K562 (cell line): ENCODE results near the gene AQP9. TPM values are rescaled to one million over a fixed set of nuclear protein-coding genes. Genes with fewer than 3 reads are reported as not detected.

Experiments used
- CEBPB ChIP-seq: fragments of 450-650 bp; IDR thresholded peaks from 2 replicates; pipeline ENCODE4 v1.6.1; 2016; ENCODE audit warnings: missing genetic modification characterization, missing compliant biosample characterization
- COPS2 ChIP-seq: fragments of 450-650 bp; conservative IDR thresholded peaks from 2 replicates; pipeline ENCODE4 v1.6.1; 2016; ENCODE audit warnings: mild to moderate bottlenecking, moderate library complexity
- FOXM1 ChIP-seq, 2 experiments: fragments of 450-650 bp in 1 of 2; sonication (generic) in 1 of 2; formaldehyde crosslinking in 1 of 2; IDR thresholded peaks; 2 replicates each; pipeline versions ENCODE4 v1.6.1 to v1.9.0; 2017 to 2022; ENCODE audit warnings: low read depth in 2 of 2, mild to moderate bottlenecking in 2 of 2, missing genetic modification reagents in 1 of 2, moderate library complexity in 1 of 2
- GATAD2B ChIP-seq: fragments of 450-650 bp; IDR thresholded peaks from 2 replicates; pipeline ENCODE4 v1.6.1; 2017; ENCODE audit warnings: mild to moderate bottlenecking, borderline replicate concordance
- HDAC6 ChIP-seq: IDR thresholded peaks from 2 replicates; pipeline ENCODE4 v1.6.1; 2012; ENCODE audit warnings: low read depth, mild to moderate bottlenecking, control low read depth, inconsistent platforms, low read length, moderate library complexity
- HDAC8 ChIP-seq: fragments of 450-650 bp; IDR thresholded peaks from 2 replicates; pipeline ENCODE4 v1.6.1; 2016; ENCODE audit warnings: mild to moderate bottlenecking, missing genetic modification characterization, moderate library complexity, missing compliant biosample characterization
- KDM4B ChIP-seq, 2 experiments: fragments of 450-650 bp in 1 of 2; sonication (generic) in 1 of 2; IDR thresholded peaks; 2 replicates each; pipeline ENCODE4 v1.6.1; 2016 to 2017; ENCODE audit warnings: borderline replicate concordance in 2 of 2, antibody characterized with exemption in 1 of 2, low read depth in 1 of 2, mild to moderate bottlenecking in 1 of 2
- L3MBTL2 ChIP-seq: fragments of 450-650 bp; IDR thresholded peaks from 2 replicates; pipeline ENCODE4 v1.6.1; 2016; ENCODE audit warnings: mild to moderate bottlenecking, moderate library complexity
- NFE2 ChIP-seq: IDR thresholded peaks from 2 replicates; pipeline ENCODE4 v1.6.1; 2014; ENCODE audit warnings: antibody characterized with exemption, low read depth
- NFRKB ChIP-seq: fragments of 450-650 bp; IDR thresholded peaks from 2 replicates; pipeline ENCODE4 v1.6.1; 2016; ENCODE audit warnings: low read depth
- POLR2B ChIP-seq: fragments of 450-650 bp; IDR thresholded peaks from 2 replicates; pipeline ENCODE4 v1.6.1; 2018; ENCODE audit warnings: low read depth; ENCODE audit not compliant: partially characterized antibody
- SMAD3 ChIP-seq: fragments of 450-650 bp; formaldehyde crosslinking; conservative IDR thresholded peaks from 2 replicates; pipeline ENCODE4 v1.4.0; 2020; ENCODE audit warnings: mild to moderate bottlenecking
- SRSF3 ChIP-seq: fragments of 200-400 bp; formaldehyde crosslinking; IDR thresholded peaks from 2 replicates; pipeline ENCODE4 v1.6.1; 2016; ENCODE audit warnings: mild to moderate bottlenecking, low read length, moderate library complexity; ENCODE audit not compliant: insufficient read depth
- STAT5A ChIP-seq: IDR thresholded peaks from 2 replicates; pipeline ENCODE4 v1.6.1; 2012; ENCODE audit warnings: low read length, inconsistent platforms, borderline replicate concordance
- TEAD1 ChIP-seq, 2 experiments: fragments of 450-650 bp in 1 of 2; sonication (generic) in 1 of 2; formaldehyde crosslinking; IDR thresholded peaks; 2 replicates each; pipeline versions ENCODE4 v1.4.0 to v1.8.0; 2020 to 2022; ENCODE audit warnings: mild to moderate bottlenecking in 2 of 2, missing genetic modification reagents in 1 of 2
- ZFPM2 ChIP-seq: fragments of 250-450 bp; sonication (Bioruptor Pico); IDR thresholded peaks from 2 replicates; pipeline ENCODE4 v1.5.1; 2022; ENCODE audit warnings: mild to moderate bottlenecking
- ZNF431 ChIP-seq: sonication (generic); formaldehyde crosslinking; IDR thresholded peaks from 2 replicates; pipeline ENCODE4 v1.8.0; 2022; ENCODE audit warnings: mild to moderate bottlenecking, missing genetic modification reagents
- ZNF766 ChIP-seq: fragments of 200-800 bp; sonication (Bioruptor generic); conservative IDR thresholded peaks from 2 replicates; pipeline ENCODE4 v1.6.1; 2016; ENCODE audit warnings: missing genetic modification characterization, missing compliant biosample characterization
- ZNF785 ChIP-seq: fragments of 250-450 bp; sonication (Bioruptor Pico); IDR thresholded peaks from 2 replicates; pipeline ENCODE4 v1.4.0; 2020; ENCODE audit warnings: mild to moderate bottlenecking
- polyA plus RNA-seq, 8 experiments: library from polyadenylated mRNA; depleted of rRNA in 4 of 8; stranded (reverse) in 5 of 8; unstranded in 3 of 8; fragments of >200 nt; fragmentation: Nextera tagmentation in 2 of 8; fragmentation: Illumina TruSeq in 1 of 8; extraction: Ambion mirVana in 2 of 8; extraction: Trizol in 1 of 8; gene quantifications; 2 replicates each; pipeline versions ENCODE4 v1.2.1 to v1.2.3, GENCODE V29; 2011 to 2014; ENCODE audit warnings: inconsistent platforms in 1 of 8, missing spikeins in 1 of 8
- total RNA-seq, 7 experiments: library from RNA; depleted of rRNA in 6 of 7; stranded (reverse); fragments of >200 nt in 6 of 7; fragmentation: Illumina TruSeq in 2 of 7; extraction: Trizol in 2 of 7; gene quantifications; 2 replicates each; pipeline versions ENCODE4 v1.2.1 to v1.2.3, GENCODE V29; 2011 to 2021; ENCODE audit warnings: low replicate concordance in 1 of 7
- TF ChIP-seq, protein P1 (sequence below): sonication (generic); formaldehyde crosslinking; IDR thresholded peaks from 2 replicates; pipeline ENCODE4 v1.8.1; 2023; ENCODE audit warnings: mild to moderate bottlenecking, missing genetic modification reagents
- TF ChIP-seq, protein P2 (sequence below): fragments of 450-650 bp; IDR thresholded peaks from 2 replicates; pipeline ENCODE4 v1.6.1; 2016; ENCODE audit warnings: mild to moderate bottlenecking
- TF ChIP-seq, protein P3 (sequence below): sonication (generic); formaldehyde crosslinking; IDR thresholded peaks from 2 replicates; pipeline ENCODE4 v1.8.0; 2022; ENCODE audit warnings: mild to moderate bottlenecking, missing genetic modification reagents, borderline replicate concordance

The AQP9 gene
- total and polyA plus RNA-seq, 9 of the 15 experiments (the other 6 are each of a cell fraction or from before 2014, with no cell fraction given): 0.04 to 0.33 (median 0.07) TPM; not detected in 4

- TF ChIP-seq, protein P1, sequence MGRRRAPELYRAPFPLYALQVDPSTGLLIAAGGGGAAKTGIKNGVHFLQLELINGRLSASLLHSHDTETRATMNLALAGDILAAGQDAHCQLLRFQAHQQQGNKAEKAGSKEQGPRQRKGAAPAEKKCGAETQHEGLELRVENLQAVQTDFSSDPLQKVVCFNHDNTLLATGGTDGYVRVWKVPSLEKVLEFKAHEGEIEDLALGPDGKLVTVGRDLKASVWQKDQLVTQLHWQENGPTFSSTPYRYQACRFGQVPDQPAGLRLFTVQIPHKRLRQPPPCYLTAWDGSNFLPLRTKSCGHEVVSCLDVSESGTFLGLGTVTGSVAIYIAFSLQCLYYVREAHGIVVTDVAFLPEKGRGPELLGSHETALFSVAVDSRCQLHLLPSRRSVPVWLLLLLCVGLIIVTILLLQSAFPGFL (CRISPR knock-in tag): no peak
- TF ChIP-seq, protein P2, sequence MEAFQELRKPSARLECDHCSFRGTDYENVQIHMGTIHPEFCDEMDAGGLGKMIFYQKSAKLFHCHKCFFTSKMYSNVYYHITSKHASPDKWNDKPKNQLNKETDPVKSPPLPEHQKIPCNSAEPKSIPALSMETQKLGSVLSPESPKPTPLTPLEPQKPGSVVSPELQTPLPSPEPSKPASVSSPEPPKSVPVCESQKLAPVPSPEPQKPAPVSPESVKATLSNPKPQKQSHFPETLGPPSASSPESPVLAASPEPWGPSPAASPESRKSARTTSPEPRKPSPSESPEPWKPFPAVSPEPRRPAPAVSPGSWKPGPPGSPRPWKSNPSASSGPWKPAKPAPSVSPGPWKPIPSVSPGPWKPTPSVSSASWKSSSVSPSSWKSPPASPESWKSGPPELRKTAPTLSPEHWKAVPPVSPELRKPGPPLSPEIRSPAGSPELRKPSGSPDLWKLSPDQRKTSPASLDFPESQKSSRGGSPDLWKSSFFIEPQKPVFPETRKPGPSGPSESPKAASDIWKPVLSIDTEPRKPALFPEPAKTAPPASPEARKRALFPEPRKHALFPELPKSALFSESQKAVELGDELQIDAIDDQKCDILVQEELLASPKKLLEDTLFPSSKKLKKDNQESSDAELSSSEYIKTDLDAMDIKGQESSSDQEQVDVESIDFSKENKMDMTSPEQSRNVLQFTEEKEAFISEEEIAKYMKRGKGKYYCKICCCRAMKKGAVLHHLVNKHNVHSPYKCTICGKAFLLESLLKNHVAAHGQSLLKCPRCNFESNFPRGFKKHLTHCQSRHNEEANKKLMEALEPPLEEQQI: peak; percentile 34; the same call in 1 of the 2 replicates
- TF ChIP-seq L3MBTL2 (no peak), STAT5A (0 out of 2 replicates have a peak, but pooled peaks have one; percentile 10), HDAC8 (tag) (no peak), ZNF766 (peak; percentile 80), TEAD1 (CRISPR knock-in tag; IDR thresholded peaks at IDR 0.05) (0 out of 4 replicates have a peak, but pooled peaks of 1 of the 2 experiments have one; percentile 40), CEBPB (tag) (peak; percentile 99), KDM4B (IDR thresholded peaks at IDR 0.05; ENCODE audit: borderline replicate concordance in 2 of 2, low read depth in 1 of 2) (no peak), GATAD2B (peak; percentile 81; the same call in 1 of the 2 replicates), COPS2 (no peak), HDAC6 (no peak), ZNF785 (CRISPR knock-in tag) (no peak), ZFPM2 (CRISPR knock-in tag) (0 out of 2 replicates have a peak, but pooled peaks have one; percentile 33), FOXM1 (IDR thresholded peaks at IDR 0.05; ENCODE audit: low read depth) (peak; percentile 52; the same call in 1 of the 2 replicates), FOXM1 (CRISPR knock-in tag; IDR thresholded peaks at IDR 0.05; ENCODE audit: low read depth) (no peak), NFRKB (no peak), NFE2 (peak; percentile 38; the same call in 1 of the 2 replicates), ZNF431 (CRISPR knock-in tag) (no peak), SRSF3 (no peak), POLR2B (no peak), SMAD3 (CRISPR knock-in tag) (peak; percentile 65; the same call in 1 of the 2 replicates)
- TF ChIP-seq, protein P3, sequence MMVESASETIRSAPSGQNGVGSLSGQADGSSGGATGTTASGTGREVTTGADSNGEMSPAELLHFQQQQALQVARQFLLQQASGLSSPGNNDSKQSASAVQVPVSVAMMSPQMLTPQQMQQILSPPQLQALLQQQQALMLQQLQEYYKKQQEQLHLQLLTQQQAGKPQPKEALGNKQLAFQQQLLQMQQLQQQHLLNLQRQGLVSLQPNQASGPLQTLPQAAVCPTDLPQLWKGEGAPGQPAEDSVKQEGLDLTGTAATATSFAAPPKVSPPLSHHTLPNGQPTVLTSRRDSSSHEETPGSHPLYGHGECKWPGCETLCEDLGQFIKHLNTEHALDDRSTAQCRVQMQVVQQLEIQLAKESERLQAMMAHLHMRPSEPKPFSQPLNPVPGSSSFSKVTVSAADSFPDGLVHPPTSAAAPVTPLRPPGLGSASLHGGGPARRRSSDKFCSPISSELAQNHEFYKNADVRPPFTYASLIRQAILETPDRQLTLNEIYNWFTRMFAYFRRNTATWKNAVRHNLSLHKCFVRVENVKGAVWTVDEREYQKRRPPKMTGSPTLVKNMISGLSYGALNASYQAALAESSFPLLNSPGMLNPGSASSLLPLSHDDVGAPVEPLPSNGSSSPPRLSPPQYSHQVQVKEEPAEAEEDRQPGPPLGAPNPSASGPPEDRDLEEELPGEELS: no peak
These were observed 23.4 kb upstream of the AQP9 start (continued) for GRCh38 chr15:58114812-58115211.
